HepG2 (cell line): ENCODE results near the gene SPATA13. TPM values are rescaled to one million over a fixed set of nuclear protein-coding genes. Genes with fewer than 3 reads are reported as not detected.

Source experiments
- ATAC-seq: fragments of 200-7000 bp; cut with Tn5 transposase; 3 replicates; pipeline ENCODE4 v1.9.1; 2020; ENCODE audit warnings: mild to moderate bottlenecking, moderate library complexity
- BruUV-seq: library from RNA; stranded (reverse); fragments of 400-500 nt; replicated peaks from 2 replicates; lab custom pipeline; 2021; lab: Mats Ljungman, UMichigan
- CTCF ChIA-PET: fragments of 300-600 bp; formaldehyde crosslinking; extraction: SDS; loops from one replicate; lab custom pipeline; 2021; ENCODE audit warnings: low total read pairs, inconsistent platforms, low intra/inter-chr PET ratio; lab: Yijun Ruan, JAX
- POLR2A ChIA-PET: fragments of 350-600 bp; sonication (Branson Sonifier 250); formaldehyde crosslinking; loops from one replicate; lab custom pipeline; 2020; ENCODE audit warnings: antibody characterized with exemption, inconsistent platforms; lab: Yijun Ruan, JAX
- DNase-seq: peaks from one replicate; pipeline ENCODE4 v3.0.0-alpha.2; 2015; ENCODE audit warnings: low spot score
- FAIRE-seq: peaks from 3 replicates; lab custom pipeline; 2011; peaks lifted over from hg19 to GRCh38; lab: Jason Lieb, UNC
- H2AFZ ChIP-seq: one replicate; pipeline ENCODE4 v1.6.1; 2011; ENCODE audit warnings: low read length, inconsistent platforms
- H3K27ac ChIP-seq: fragments of 300-600 bp; 3 replicates; pipeline ENCODE4 v1.8.0; 2011; ENCODE audit warnings: mixed run types, mild to moderate bottlenecking, mixed read lengths, low read length, inconsistent platforms; ENCODE audit not compliant: insufficient read depth; ENCODE audit errors: extremely low read length
- H3K27me3 ChIP-seq, 2 experiments: fragments of 200-600 bp in 1 of 2; 2 replicates in 1 of 2; 3 replicates in 1 of 2; pipeline versions ENCODE4 v1.6.0 to v1.8.0; 2011; ENCODE audit warnings: low read length in 2 of 2, mild to moderate bottlenecking in 2 of 2, moderate library complexity in 2 of 2, inconsistent platforms in 1 of 2; ENCODE audit not compliant: insufficient read depth in 2 of 2, control insufficient read depth in 1 of 2
- H3K36me3 ChIP-seq, 2 experiments: fragments of 200-600 bp in 1 of 2; replicated peaks in 1 of 2; 2 replicates in 1 of 2; 3 replicates in 1 of 2; pipeline versions ENCODE4 v1.5.1 to v1.8.0; 2011; ENCODE audit warnings: low read length in 2 of 2, inconsistent platforms in 1 of 2; ENCODE audit not compliant: insufficient read depth in 2 of 2, control insufficient read depth in 1 of 2
- H3K4me1 ChIP-seq: 2 replicates; pipeline ENCODE4 v1.5.1; 2012; ENCODE audit warnings: low read length, inconsistent platforms; ENCODE audit not compliant: insufficient read depth
- H3K4me2 ChIP-seq: 2 replicates; pipeline ENCODE4 v1.6.0; 2011; ENCODE audit warnings: low read depth, low read length, inconsistent platforms
- H3K4me3 ChIP-seq, 3 experiments: fragments of 200-600 bp in 1 of 3; sonication (generic), shearing (Covaris generic) in 1 of 3; replicated peaks in 1 of 3; 2 replicates each; pipeline ENCODE4 v1.5.1; 2011 to 2016; ENCODE audit warnings: low read length in 3 of 3, inconsistent platforms in 2 of 3, low read depth in 2 of 3, mild to moderate bottlenecking in 2 of 3, control low read depth in 1 of 3, mixed read lengths in 1 of 3; ENCODE audit not compliant: insufficient read depth in 1 of 3
- H3K79me2 ChIP-seq: one replicate; pipeline ENCODE4 v1.6.1; 2011; ENCODE audit warnings: low read length, inconsistent platforms; ENCODE audit not compliant: insufficient read depth
- H3K9ac ChIP-seq: 2 replicates; pipeline ENCODE4 v1.6.0; 2011; ENCODE audit warnings: mild to moderate bottlenecking, low read depth, low read length, inconsistent platforms; ENCODE audit not compliant: insufficient read depth
- H3K9me3 ChIP-seq: 2 replicates; pipeline ENCODE4 v1.5.1; 2012; ENCODE audit warnings: mild to moderate bottlenecking, low read length
- H4K20me1 ChIP-seq: 2 replicates; pipeline ENCODE4 v1.6.0; 2011; ENCODE audit warnings: inconsistent platforms, mild to moderate bottlenecking, low read length, moderate library complexity; ENCODE audit not compliant: insufficient read depth
- ADNP ChIP-seq: sonication (generic); formaldehyde crosslinking; IDR thresholded peaks from 2 replicates; pipeline ENCODE4 v1.4.0; 2020; ENCODE audit warnings: missing genetic modification reagents
- AFF4 ChIP-seq: sonication (generic); formaldehyde crosslinking; IDR thresholded peaks from 2 replicates; pipeline ENCODE4 v1.4.0; 2020; ENCODE audit warnings: missing genetic modification reagents
- DNMT1 ChIP-seq: sonication (generic); formaldehyde crosslinking; IDR thresholded peaks from 2 replicates; pipeline ENCODE4 v1.5.1; 2020; ENCODE audit warnings: mild to moderate bottlenecking, missing genetic modification reagents
- KLF9 ChIP-seq: IDR thresholded peaks from 2 replicates; pipeline ENCODE4 v1.6.1; 2016; ENCODE audit warnings: low read depth
- LBX2 ChIP-seq: sonication (generic); formaldehyde crosslinking; IDR thresholded peaks from 2 replicates; pipeline ENCODE4 v1.5.0; 2020; ENCODE audit warnings: missing genetic modification reagents, mild to moderate bottlenecking, borderline replicate concordance
- MBD4 ChIP-seq: IDR thresholded peaks from 2 replicates; pipeline ENCODE4 v1.6.1; 2012; ENCODE audit warnings: low read length, inconsistent platforms, borderline replicate concordance
- NFRKB ChIP-seq: fragments of 450-650 bp; IDR thresholded peaks from 2 replicates; pipeline ENCODE4 v1.6.1; 2017
- NFYC ChIP-seq: IDR thresholded peaks from 2 replicates; pipeline ENCODE4 v1.6.1; 2016; ENCODE audit warnings: missing genetic modification reagents, missing compliant biosample characterization
- NKX3-1 ChIP-seq: sonication (generic); formaldehyde crosslinking; IDR thresholded peaks from 2 replicates; pipeline ENCODE4 v1.5.0; 2020; ENCODE audit warnings: missing genetic modification reagents
- PHB2 ChIP-seq: fragments of 450-650 bp; IDR thresholded peaks from 2 replicates; pipeline ENCODE4 v1.6.1; 2018; ENCODE audit not compliant: partially characterized antibody
- RELA ChIP-seq: sonication (generic); formaldehyde crosslinking; IDR thresholded peaks from 2 replicates; pipeline ENCODE4 v1.4.0; 2020; ENCODE audit warnings: missing genetic modification reagents
- SNAI1 ChIP-seq: sonication (generic); formaldehyde crosslinking; IDR thresholded peaks from 2 replicates; pipeline ENCODE4 v1.5.0; 2020; ENCODE audit warnings: mild to moderate bottlenecking, missing genetic modification reagents, borderline replicate concordance
- SP140L ChIP-seq: sonication (generic); formaldehyde crosslinking; IDR thresholded peaks from 2 replicates; pipeline ENCODE4 v1.4.0; 2020; ENCODE audit warnings: missing genetic modification reagents, borderline replicate concordance
- TIGD3 ChIP-seq: sonication (generic); formaldehyde crosslinking; IDR thresholded peaks from 2 replicates; pipeline ENCODE4 v1.5.1; 2020; ENCODE audit warnings: mild to moderate bottlenecking, missing genetic modification reagents, borderline replicate concordance
- ZMYM4 ChIP-seq: sonication (generic); formaldehyde crosslinking; IDR thresholded peaks from 2 replicates; pipeline ENCODE4 v1.8.1; 2023; ENCODE audit warnings: mild to moderate bottlenecking, missing genetic modification reagents
- ZNF383 ChIP-seq: sonication (generic); formaldehyde crosslinking; IDR thresholded peaks from 2 replicates; pipeline ENCODE4 v1.4.0; 2020; ENCODE audit warnings: missing genetic modification reagents, mild to moderate bottlenecking, borderline replicate concordance
- ZNF44 ChIP-seq: sonication (generic); formaldehyde crosslinking; IDR thresholded peaks from 2 replicates; pipeline ENCODE4 v1.5.1; 2020; ENCODE audit warnings: mild to moderate bottlenecking, missing genetic modification reagents
- ZNF629 ChIP-seq: sonication (generic); formaldehyde crosslinking; conservative IDR thresholded peaks from 2 replicates; pipeline ENCODE4 v1.5.0; 2020; ENCODE audit warnings: missing genetic modification reagents
- ZNF83 ChIP-seq: sonication (generic); formaldehyde crosslinking; IDR thresholded peaks from 2 replicates; pipeline ENCODE4 v1.4.0; 2020; ENCODE audit warnings: missing genetic modification reagents, mild to moderate bottlenecking, borderline replicate concordance
- WGBS: methylation state at CpG from one replicate; pipeline ENCODE4 v1.1.6; 2017; ENCODE audit warnings: low lambda C conversion rate; 5-methylcytosine and 5-hydroxymethylcytosine counted together
- in situ Hi-C: cut with HindIII; loops from 2 replicates; pipeline ENCODE4 v1.10.0; 2017; ENCODE audit warnings: low pct_unique_long_range_greater_than_20kb; ENCODE audit not compliant: extremely low pct_ligation_motif_present
- intact Hi-C: fragments of 100-400 bp; cut with micrococcal nuclease; formaldehyde crosslinking; loops from one replicate; pipeline ENCODE4 v1.10.0; 2022; ENCODE audit not compliant: unreplicated experiment
- polyA plus RNA-seq, 8 experiments: library from polyadenylated mRNA; depleted of rRNA in 3 of 8; stranded (reverse) in 7 of 8; unstranded in 1 of 8; fragments of >200 nt; fragmentation: Illumina TruSeq in 4 of 8; extraction: Trizol in 4 of 8; gene quantifications; 2 replicates each; pipeline versions ENCODE4 v1.2.1 to v1.2.3, GENCODE V29; 2011 to 2016; ENCODE audit warnings: low read depth in 4 of 8, missing spikeins in 1 of 8, mixed read lengths in 1 of 8; ENCODE audit not compliant: insufficient read depth in 1 of 8
- total RNA-seq, 5 experiments: library from RNA; depleted of rRNA; stranded (reverse); fragments of >200 nt; fragmentation: Illumina TruSeq; extraction: Trizol; gene quantifications; 2 replicates each; pipeline ENCODE4 v1.2.3, GENCODE V29; 2016; ENCODE audit warnings: low read depth in 1 of 5

SPATA13 gene
- total and polyA plus RNA-seq, 2 of the 13 experiments (the other 11 are each of a cell fraction or from before 2014, with no cell fraction given) = 11.3 to 14.2 TPM

- ATAC-seq = no peak
- TF ChIP-seq NFYC (CRISPR knock-in tag) (no peak), ZNF44 (CRISPR knock-in tag) (no peak), ZNF629 (CRISPR knock-in tag) (no peak), TIGD3 (no peak), DNMT1 (no peak), ZNF83 (CRISPR knock-in tag) (no peak), ADNP (CRISPR knock-in tag) (no peak), AFF4 (CRISPR knock-in tag) (no peak), SNAI1 (CRISPR knock-in tag) (no peak), MBD4 (no peak), KLF9 (CRISPR knock-in tag) (no peak), PHB2 (no peak), SP140L (CRISPR knock-in tag) (no peak), NFRKB (no peak), LBX2 (no peak), ZMYM4 (CRISPR knock-in tag) (no peak), RELA (CRISPR knock-in tag) (no peak), ZNF383 (CRISPR knock-in tag) (no peak), NKX3-1 (CRISPR knock-in tag) (no peak)
- Histone ChIP-seq H3K4me1 (peaks cover 26% of the 10 kb centered on the region), H4K20me1 (no peaks in the 10 kb centered on the region), H3K79me2 (peaks cover 37% of the 10 kb centered on the region), H3K9me3 (no peaks in the 10 kb centered on the region), H3K27me3 (no peaks in the 10 kb centered on the region; a peak in 1 of 5 replicates), H3K9ac (no peak overlapping the region), H3K4me2 (no peak overlapping the region), H3K4me3 (no peak overlapping the region), H3K36me3 (no peaks in the 10 kb centered on the region; a peak in 1 of 5 replicates), H2AFZ (no peak overlapping the region), H3K27ac (no peak overlapping the region)
- CTCF ChIA-PET = no interaction called here
- no TSS peak for BruUV-seq
- FAIRE-seq = no peak
- POLR2A ChIA-PET = no interaction called here
- WGBS = 92% methylated on average over 7 of the region's 7 CpGs
- DNase-seq = no peak
- in situ Hi-C loops (no loop called here), intact Hi-C loops (no loop called here)
These were observed 47.5 kb downstream of the SPATA13 start for GRCh38 chr13:24207841-24208667.
